Measurements from ENCODE around the gene MEA1. TPM values are rescaled to one million over a fixed set of nuclear protein-coding genes. Genes with fewer than 3 reads are reported as not detected.

MEA1 gene
- total RNA-seq (2014; rRNA removed; shearing (Covaris generic)) = 70.7 and 76.0 TPM in 2 replicates
- 59.1 and 67.9 TPM in 2 replicates for total RNA-seq (2022)
- Bru-seq, nascent RNA = percentile 65 among the genes with signal in this experiment
- percentile 73 among the genes with signal in this experiment for BruChase-seq, experiment 1, labeled RNA remaining after a 6-hour chase
- BruChase-seq, experiment 2, labeled RNA remaining after a 2-hour chase = percentile 68 among the genes with signal in this experiment
- long read RNA-seq, transcript MEA1-204 (4 exons, 1,004 nt) = major isoform, 49 of 69 reads
- long read RNA-seq, transcript MEA1-202 (3 exons, 2,152 nt) = minor isoform, 14 of 69 reads
- long read RNA-seq, partial matches to known transcripts = 1 of 69 reads
- long read RNA-seq, other reads (novel, unspliced or antisense) = 2 of 69 reads

GRCh38 chr6:43013843-43014433 is at the start of gene MEA1, which contains the start of gene KLHDC3:
Gene MEA1 (minus strand): TSS chr6:43013946. CDS start chr6:43013813, 133 bp downstream.
Gene KLHDC3 (plus strand): TSS chr6:43014249. CDS start chr6:43017193, 2,944 bp downstream.
- intact Hi-C loops (cut with micrococcal nuclease; ENCODE audit: unreplicated experiment) = loop anchor here (1.0 to 2.0 kb wide), 2 partner anchors 39 to 85 kb away; partner anchors contain the start of genes CNPY3 and CUL7
- Histone ChIP-seq H3K4me1 (ENCODE audit: insufficient read depth, low read length, poor library complexity, severe bottlenecking) (peaks cover 31% of the 10 kb centered on the region), H3K9me2 (ENCODE audit: insufficient read depth, low read length) (no peaks in the 10 kb centered on the region), H3K4me3 (ENCODE audit: low read depth, low read length, poor library complexity, severe bottlenecking) (peak within 1 kb of the TSS; percentile 86), H3K36me3 (ENCODE audit: insufficient read depth, low read length) (peaks cover 51% of the 10 kb centered on the region; the same call in 1 of the 2 replicates), H3K4me2 (ENCODE audit: low read length) (peak within 1 kb of the TSS; percentile 99), H2AFZ (ENCODE audit: low read length) (peak within 1 kb of the TSS; percentile 69), H3K27ac (ENCODE audit: low read depth, low read length, poor library complexity, severe bottlenecking) (peak within 1 kb of the TSS; percentile 43), H3K79me2 (ENCODE audit: insufficient read depth, low read depth, low read length) (peaks cover 30% of the 10 kb centered on the region), H4K20me1 (ENCODE audit: insufficient read depth, low read length) (no peaks in the 10 kb centered on the region), H3K9me3 (ENCODE audit: low read length) (no peaks in the 10 kb centered on the region)
- BruUV-seq (replicated peaks) = no TSS peak
- DNase-seq (ENCODE audit: low spot score) = peak; percentile 100
- CTCF ChIA-PET (ENCODE audit: unreplicated experiment) = interaction anchor here (0.5 to 1.6 kb wide), 5 partner anchors 28 to 268 kb away, joined by 3 to 5 read pairs (median 3); partner anchors contain the start of genes PEX6 and TBCC
- no peak for TF ChIP-seq CTCF (conservative IDR thresholded peaks at IDR 0.05; ENCODE audit: low read length)
- TF ChIP-seq EZH2phosphoT487 (IDR thresholded peaks at IDR 0.05; ENCODE audit: borderline replicate concordance, low read depth, low read length) = no peak
- POLR2A ChIA-PET = interaction anchor here (0.6 to 1.6 kb wide), 14 partner anchors 9 to 726 kb away, joined by 3 to 10 read pairs (median 4); partner anchors contain the start of genes CNPY3, KLC4, MRPL2 and PEX6

- intact Hi-C loops (cut with micrococcal nuclease; ENCODE audit: unreplicated experiment) = no loop called here
- no peak for DNase-seq (ENCODE audit: low spot score)
- no peak overlapping the region for H3K27ac ChIP-seq (ENCODE audit: low read depth, low read length, poor library complexity, severe bottlenecking)
- H3K4me1 ChIP-seq (ENCODE audit: insufficient read depth, low read length, poor library complexity, severe bottlenecking) = peaks cover 15% of the 10 kb centered on the region
- no peaks in the 10 kb centered on the region for H4K20me1 ChIP-seq (ENCODE audit: insufficient read depth, low read length)
- ChIA-PET CTCF (ENCODE audit: unreplicated experiment) (no interaction called here), POLR2A (no interaction called here)
- no peak overlapping the region for H3K4me2 ChIP-seq (ENCODE audit: low read length)
- TF ChIP-seq CTCF (conservative IDR thresholded peaks at IDR 0.05; ENCODE audit: low read length) = no peak
- TF ChIP-seq EZH2phosphoT487 (IDR thresholded peaks at IDR 0.05; ENCODE audit: borderline replicate concordance, low read depth, low read length) = no peak
- no peak overlapping the region for H2AFZ ChIP-seq (ENCODE audit: low read length)
- no peaks in the 10 kb centered on the region for H3K9me2 ChIP-seq (ENCODE audit: insufficient read depth, low read length)
- H3K9me3 ChIP-seq (ENCODE audit: low read length) = no peaks in the 10 kb centered on the region
- peaks cover 13% of the 10 kb centered on the region for H3K79me2 ChIP-seq (ENCODE audit: insufficient read depth, low read depth, low read length)
- no peaks in the 10 kb centered on the region for H3K36me3 ChIP-seq (ENCODE audit: insufficient read depth, low read length)
- BruUV-seq (replicated peaks) = no TSS peak
- no peak overlapping the region for H3K4me3 ChIP-seq (ENCODE audit: low read depth, low read length, poor library complexity, severe bottlenecking)
Measured at GRCh38 chr6:43062818-43063217, 49.1 kb upstream of the MEA1 start.

All from OCI-LY7 (cell line).